Measurements from ENCODE around the gene SLC35D1.

Gene SLC35D1

GRCh38 chr1:67053785-67054772 lies at the start of gene SLC35D1:
Gene SLC35D1, minus strand, starts transcription at chr1:67054148. Its CDS starts 135 bp downstream, at chr1:67054013.
- peak; percentile 97 for DNase-seq (ENCODE audit: extremely low spot score)
- ChIA-PET CTCF (interaction anchor here (0.5 to 0.7 kb wide), 2 partner anchors 76 to 95 kb away, joined by 3 to 6 read pairs; no protein-coding TSS in a partner anchor), POLR2A (interaction anchor here (0.6 to 1.5 kb wide), 12 partner anchors 13 to 130 kb away, joined by 3 to 9 read pairs (median 4); partner anchors contain the start of genes DNAI4 and MIER1)
- peak; percentile 87 for TF ChIP-seq L3MBTL2 (conservative IDR thresholded peaks at IDR 0.05)
- 0 out of 2 replicates have a peak, but pooled peaks have one; percentile 16 for TF ChIP-seq ARNT (IDR thresholded peaks at IDR 0.05)
- no peak for TF ChIP-seq SP1 (IDR thresholded peaks at IDR 0.05)
- no peak for TF ChIP-seq FOXA1 (IDR thresholded peaks at IDR 0.05)
- TF ChIP-seq HDGF (IDR thresholded peaks at IDR 0.05; ENCODE audit: borderline replicate concordance) = no peak
- TF ChIP-seq SUZ12 (IDR thresholded peaks at IDR 0.05) = no peak
- TF ChIP-seq FOXM1 (IDR thresholded peaks at IDR 0.05; ENCODE audit: borderline replicate concordance) = peak; percentile 55; the same call in 1 of the 2 replicates
- TF ChIP-seq ELF4 (IDR thresholded peaks at IDR 0.05) = peak; percentile 46; the same call in 1 of the 2 replicates
- TF ChIP-seq LEF1 (IDR thresholded peaks at IDR 0.05; ENCODE audit: borderline replicate concordance) = 0 out of 2 replicates have a peak, but pooled peaks have one; percentile 40

- DNase-seq (ENCODE audit: extremely low spot score) = no peak
- ChIA-PET CTCF (no interaction called here), POLR2A (no interaction called here)
- TF ChIP-seq FOXM1 (IDR thresholded peaks at IDR 0.05; ENCODE audit: borderline replicate concordance) = no peak
Observed at GRCh38 chr1:67103548-67103947, 49.6 kb upstream of the SLC35D1 start.

GRCh38 chr1:67100833-67101232 lies 46.9 kb upstream of the SLC35D1 start:
- CTCF ChIA-PET = no interaction called here

GRCh38 chr1:67097305-67097704 lies 43.4 kb upstream of the SLC35D1 start:
- no peak for DNase-seq (ENCODE audit: extremely low spot score)
- POLR2A ChIA-PET = no interaction called here
- TF ChIP-seq ARNT (IDR thresholded peaks at IDR 0.05) = no peak
- no peak for TF ChIP-seq BHLHE40 (IDR thresholded peaks at IDR 0.05; ENCODE audit: borderline replicate concordance)
- no peak for TF ChIP-seq NFRKB (IDR thresholded peaks at IDR 0.05)
- no peak for TF ChIP-seq HDGF (IDR thresholded peaks at IDR 0.05; ENCODE audit: borderline replicate concordance)
- no peak for TF ChIP-seq LEF1 (IDR thresholded peaks at IDR 0.05; ENCODE audit: borderline replicate concordance)
- no peak for TF ChIP-seq SUZ12 (IDR thresholded peaks at IDR 0.05)
- TF ChIP-seq ELF4 (IDR thresholded peaks at IDR 0.05) = no peak
- no peak for TF ChIP-seq FOXM1 (IDR thresholded peaks at IDR 0.05; ENCODE audit: borderline replicate concordance)
- no peak for TF ChIP-seq FOXA1 (IDR thresholded peaks at IDR 0.05)
- TF ChIP-seq SP1 (IDR thresholded peaks at IDR 0.05) = no peak
- TF ChIP-seq FOXK2 (IDR thresholded peaks at IDR 0.05) = no peak
- no peak for TF ChIP-seq L3MBTL2 (conservative IDR thresholded peaks at IDR 0.05)
- TF ChIP-seq TARDBP (IDR thresholded peaks at IDR 0.05) = no peak
- TF ChIP-seq CTBP1 (IDR thresholded peaks at IDR 0.05; ENCODE audit: borderline replicate concordance) = no peak
- TF ChIP-seq PKNOX1 (IDR thresholded peaks at IDR 0.05) = no peak
- no peak for TF ChIP-seq ZNF384 (IDR thresholded peaks at IDR 0.05)
- CTCF ChIA-PET = no interaction called here

More at GRCh38 chr1:67100833-67101232, 46.9 kb upstream of the SLC35D1 start:
- POLR2A ChIA-PET = no interaction called here
- no peak for DNase-seq (ENCODE audit: extremely low spot score)
- no peak for TF ChIP-seq PKNOX1 (IDR thresholded peaks at IDR 0.05)

- TF ChIP-seq PKNOX1 (IDR thresholded peaks at IDR 0.05) (no peak), CTBP1 (IDR thresholded peaks at IDR 0.05; ENCODE audit: borderline replicate concordance) (no peak), ARNT (IDR thresholded peaks at IDR 0.05) (no peak), HDGF (IDR thresholded peaks at IDR 0.05; ENCODE audit: borderline replicate concordance) (no peak), ZNF384 (IDR thresholded peaks at IDR 0.05) (no peak), SP1 (IDR thresholded peaks at IDR 0.05) (no peak), BHLHE40 (IDR thresholded peaks at IDR 0.05; ENCODE audit: borderline replicate concordance) (no peak)
- CTCF ChIA-PET = no interaction called here
- POLR2A ChIA-PET = no interaction called here
- no peak for DNase-seq (ENCODE audit: extremely low spot score)
Observed at GRCh38 chr1:67094191-67094590, 40.2 kb upstream of the SLC35D1 start.

GRCh38 chr1:67089685-67090208 lies 35.8 kb upstream of the SLC35D1 start:
- DNase-seq (ENCODE audit: extremely low spot score) = no peak
- CTCF ChIA-PET = interaction anchor here (0.6 kb wide), 1 partner anchor 53 kb away, joined by 3 read pairs; no protein-coding TSS in a partner anchor
- POLR2A ChIA-PET = no interaction called here
- no peak for TF ChIP-seq FOXA1 (IDR thresholded peaks at IDR 0.05)
- no peak for TF ChIP-seq SP1 (IDR thresholded peaks at IDR 0.05)
- no peak for TF ChIP-seq PKNOX1 (IDR thresholded peaks at IDR 0.05)
- no peak for TF ChIP-seq ZNF384 (IDR thresholded peaks at IDR 0.05)
- no peak for TF ChIP-seq ELF4 (IDR thresholded peaks at IDR 0.05)
- no peak for TF ChIP-seq TARDBP (IDR thresholded peaks at IDR 0.05)
- TF ChIP-seq FOXM1 (IDR thresholded peaks at IDR 0.05; ENCODE audit: borderline replicate concordance) = no peak
